CD4-positive, alpha-beta T cell treated with Interleukin-6 at 100 ng/mL for 8 hours (primary cell): Measurements from ENCODE around the gene TEDC1.
"Not testable (repeated sequence)": the region's sequence is repeated elsewhere in the genome, so short reads cannot be mapped to it uniquely, and the experiment has no call there.

Experiments used
- DNase-seq: peaks from one replicate; pipeline ENCODE4 v3.0.0-alpha.2; 2020; ENCODE audit warnings: mixed read lengths, low spot score

Gene TEDC1

GRCh38 chr14:105540811-105541210 is 49.8 kb downstream of the TEDC1 start:
- DNase-seq = no peak

DNA sequence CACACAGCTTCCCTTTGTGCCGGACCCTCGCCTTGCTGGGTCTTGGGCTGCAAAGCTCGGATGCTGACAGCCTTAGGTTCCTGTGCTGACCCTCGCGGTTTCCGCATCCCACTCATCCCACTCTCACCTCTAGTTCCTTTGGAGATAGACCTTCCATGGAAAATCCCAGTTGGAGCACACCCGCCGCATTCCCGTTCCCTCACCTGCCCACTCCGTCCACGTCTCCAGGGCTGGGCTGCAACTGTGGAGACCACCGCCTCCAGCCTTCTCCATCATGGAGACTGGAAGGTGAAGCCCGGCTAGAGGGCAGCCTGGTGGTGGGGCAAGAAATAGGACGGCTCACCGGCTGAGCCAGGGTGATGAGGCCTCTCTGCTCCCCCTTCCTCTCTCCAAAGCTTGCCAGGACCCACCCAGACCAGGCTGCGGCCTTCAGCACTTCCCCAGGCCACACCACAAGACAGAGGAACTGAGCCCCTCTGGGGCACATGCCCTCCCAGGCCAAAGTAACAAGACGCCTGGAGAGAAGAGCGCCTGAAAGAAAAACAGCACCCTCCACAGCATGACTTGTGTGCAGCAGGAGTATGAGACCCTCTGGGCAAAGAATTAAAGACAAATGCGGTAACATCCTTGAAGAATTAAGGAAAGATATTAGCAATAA is 50.3 kb downstream of the TEDC1 start:
- no peak for DNase-seq

GRCh38 chr14:105545676-105546075 is 54.6 kb downstream of the TEDC1 start:
- not testable (repeated sequence) for DNase-seq

DNA sequence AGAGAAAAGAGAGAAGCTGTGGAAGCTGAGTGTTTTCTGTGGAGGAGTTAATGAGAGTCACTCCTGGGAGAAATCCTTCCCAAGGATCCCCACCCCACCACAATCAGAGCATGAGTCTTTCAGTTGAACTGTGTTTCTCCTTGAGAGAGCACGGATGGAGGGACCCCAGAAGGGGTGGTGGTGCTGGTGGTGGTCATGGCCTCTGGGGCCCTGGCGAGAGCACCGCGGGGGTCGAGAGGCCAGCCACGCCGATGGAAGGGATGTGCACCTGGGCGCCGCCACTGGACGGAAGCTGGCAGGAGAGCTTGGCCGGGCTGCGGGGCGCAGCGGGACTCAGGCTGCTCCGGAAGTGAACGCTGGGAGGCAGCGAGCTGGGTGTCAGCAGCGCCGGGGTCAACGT is 55.4 kb downstream of the TEDC1 start:
- DNase-seq = not testable (repeated sequence)

- not testable (repeated sequence) for DNase-seq
Measured at GRCh38 chr14:105547072-105547471, 56.0 kb downstream of the TEDC1 start.

GRCh38 chr14:105547741-105548169 is 56.7 kb downstream of the TEDC1 start:
- DNase-seq = no peak
